ENCODE results near the gene TTC7B. TPM values are rescaled to one million over a fixed set of nuclear protein-coding genes. Genes with fewer than 3 reads are reported as not detected.

TTC7B gene
- total and polyA plus RNA-seq, 2 donors (not counting 3 experiments of a cell fraction or from before 2014, with no cell fraction given), result 46.8 to 76.5 TPM

GRCh38 chr14:90782892-90783291, 33.3 kb downstream of the TTC7B start:
- Histone ChIP-seq H3K4me1 (ENCODE audit: control insufficient read depth, extremely low read depth, insufficient read depth, low read length) (no peaks in the 10 kb centered on the region), H3K27ac (ENCODE audit: insufficient read depth, low read depth, low read length) (no peak overlapping the region), H3K36me3 (ENCODE audit: control insufficient read depth in 2 of 2, extremely low read depth in 1 of 2, insufficient read depth in 2 of 2, low read length in 2 of 2) (peaks cover 0 to 14% of the 10 kb centered on the region in 2 experiments), H3K9me3 (replicated peaks; ENCODE audit: control insufficient read depth, insufficient read depth, low read length) (no peaks in the 10 kb centered on the region), H2AFZ (ENCODE audit: low read depth, low read length) (no peak overlapping the region), H3K4me2 (ENCODE audit: insufficient read depth, low read length) (no peak overlapping the region), H4K20me1 (replicated peaks; ENCODE audit: control insufficient read depth, extremely low read depth, insufficient read depth, low read length) (no peaks in the 10 kb centered on the region), H3K9me1 (replicated peaks; ENCODE audit: control insufficient read depth, extremely low read depth, insufficient read depth, low read length) (no peaks in the 10 kb centered on the region), H3K4me3 (replicated peaks in 1 of 3; ENCODE audit: insufficient read depth in 1 of 3, low read depth in 1 of 3, low read length in 3 of 3) (no peak overlapping the region), H3K9ac (replicated peaks; ENCODE audit: extremely low read depth, insufficient read depth, low read length) (no peak overlapping the region), H3K79me2 (ENCODE audit: control insufficient read depth, insufficient read depth, low read length) (peaks cover 4% of the 10 kb centered on the region), H3K27me3 (ENCODE audit: control insufficient read depth in 2 of 2, insufficient read depth in 2 of 2, low read length in 2 of 2) (no peaks in the 10 kb centered on the region)
- no peak for FAIRE-seq
- no peak for TF ChIP-seq POLR2A (IDR thresholded peaks at IDR 0.05; ENCODE audit: low read depth, low read length)
- no TSS peak for BruUV-seq (replicated peaks)
- POLR2A ChIA-PET, result interaction anchor here (1.3 kb wide), 1 partner anchor 12 kb away, joined by 3 read pairs; no protein-coding TSS in a partner anchor
- no peak for DNase-seq (ENCODE audit: low read depth, low spot score)
- intact Hi-C loops (cut with micrococcal nuclease) (no loop called here), dilution Hi-C loops (cut with MboI; ENCODE audit: extremely low pct_ligation_motif_present, low sequenced_read_pairs) (no loop called here)
- CTCF ChIA-PET, result interaction anchor here (0.8 to 1.8 kb wide), 8 partner anchors 8 to 390 kb away, joined by 3 to 10 read pairs (median 3); partner anchors contain the start of gene TTC7B

GRCh38 chr14:90781876-90782275, 34.4 kb downstream of the TTC7B start:
- no peaks in the 10 kb centered on the region for H3K27me3 ChIP-seq (ENCODE audit: control insufficient read depth in 2 of 2, insufficient read depth in 2 of 2, low read length in 2 of 2)
- no TSS peak for BruUV-seq (replicated peaks)
- no peak for DNase-seq (ENCODE audit: low read depth, low spot score)
- no peak overlapping the region for H3K27ac ChIP-seq (ENCODE audit: insufficient read depth, low read depth, low read length)
- no peaks in the 10 kb centered on the region for H3K9me3 ChIP-seq (replicated peaks; ENCODE audit: control insufficient read depth, insufficient read depth, low read length)
- no peak overlapping the region for H2AFZ ChIP-seq (ENCODE audit: low read depth, low read length)
- CTCF ChIA-PET, result interaction anchor here (1.8 kb wide), 1 partner anchor 23 kb away, joined by 10 read pairs; no protein-coding TSS in a partner anchor
- TF ChIP-seq MYC (IDR thresholded peaks at IDR 0.05; ENCODE audit: low read depth, low read length), result no peak
- TF ChIP-seq POLR2AphosphoS5 (IDR thresholded peaks at IDR 0.05; ENCODE audit: insufficient read depth, low read depth, low read length), result no peak
- TF ChIP-seq, protein P1, sequence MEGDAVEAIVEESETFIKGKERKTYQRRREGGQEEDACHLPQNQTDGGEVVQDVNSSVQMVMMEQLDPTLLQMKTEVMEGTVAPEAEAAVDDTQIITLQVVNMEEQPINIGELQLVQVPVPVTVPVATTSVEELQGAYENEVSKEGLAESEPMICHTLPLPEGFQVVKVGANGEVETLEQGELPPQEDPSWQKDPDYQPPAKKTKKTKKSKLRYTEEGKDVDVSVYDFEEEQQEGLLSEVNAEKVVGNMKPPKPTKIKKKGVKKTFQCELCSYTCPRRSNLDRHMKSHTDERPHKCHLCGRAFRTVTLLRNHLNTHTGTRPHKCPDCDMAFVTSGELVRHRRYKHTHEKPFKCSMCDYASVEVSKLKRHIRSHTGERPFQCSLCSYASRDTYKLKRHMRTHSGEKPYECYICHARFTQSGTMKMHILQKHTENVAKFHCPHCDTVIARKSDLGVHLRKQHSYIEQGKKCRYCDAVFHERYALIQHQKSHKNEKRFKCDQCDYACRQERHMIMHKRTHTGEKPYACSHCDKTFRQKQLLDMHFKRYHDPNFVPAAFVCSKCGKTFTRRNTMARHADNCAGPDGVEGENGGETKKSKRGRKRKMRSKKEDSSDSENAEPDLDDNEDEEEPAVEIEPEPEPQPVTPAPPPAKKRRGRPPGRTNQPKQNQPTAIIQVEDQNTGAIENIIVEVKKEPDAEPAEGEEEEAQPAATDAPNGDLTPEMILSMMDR (IDR thresholded peaks at IDR 0.05; ENCODE audit: extremely low read depth in 1 of 2, insufficient read depth in 1 of 2, low read depth in 1 of 2, low read length in 2 of 2), result no peak
- no peak for TF ChIP-seq EZH2 (IDR thresholded peaks at IDR 0.05; ENCODE audit: borderline replicate concordance, low read depth, low read length, severe bottlenecking)
- no peak for TF ChIP-seq GATA2 (IDR thresholded peaks at IDR 0.05; ENCODE audit: insufficient read depth, insufficient read length, low read depth, low read length)
- no peak for TF ChIP-seq JUN (IDR thresholded peaks at IDR 0.05; ENCODE audit: borderline replicate concordance, insufficient read depth, insufficient read length, low read depth)
- TF ChIP-seq FOS (IDR thresholded peaks at IDR 0.05; ENCODE audit: borderline replicate concordance, insufficient read depth, low read length), result no peak
- TF ChIP-seq, protein P2, sequence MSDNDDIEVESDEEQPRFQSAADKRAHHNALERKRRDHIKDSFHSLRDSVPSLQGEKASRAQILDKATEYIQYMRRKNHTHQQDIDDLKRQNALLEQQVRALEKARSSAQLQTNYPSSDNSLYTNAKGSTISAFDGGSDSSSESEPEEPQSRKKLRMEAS (IDR thresholded peaks at IDR 0.05; ENCODE audit: insufficient read depth, insufficient read length), result no peak
- peaks cover 3% of the 10 kb centered on the region for H3K79me2 ChIP-seq (ENCODE audit: control insufficient read depth, insufficient read depth, low read length)
- POLR2A ChIA-PET, result no interaction called here
- H3K4me2 ChIP-seq (ENCODE audit: insufficient read depth, low read length), result no peak overlapping the region
- H3K36me3 ChIP-seq (ENCODE audit: control insufficient read depth in 2 of 2, extremely low read depth in 1 of 2, insufficient read depth in 2 of 2, low read length in 2 of 2), result peaks cover 0 to 14% of the 10 kb centered on the region in 2 experiments
- no peak overlapping the region for H3K9ac ChIP-seq (replicated peaks; ENCODE audit: extremely low read depth, insufficient read depth, low read length)
- dilution Hi-C loops (cut with MboI; ENCODE audit: extremely low pct_ligation_motif_present, low sequenced_read_pairs), result no loop called here
- FAIRE-seq, result no peak
- no peaks in the 10 kb centered on the region for H4K20me1 ChIP-seq (replicated peaks; ENCODE audit: control insufficient read depth, extremely low read depth, insufficient read depth, low read length)
- H3K9me1 ChIP-seq (replicated peaks; ENCODE audit: control insufficient read depth, extremely low read depth, insufficient read depth, low read length), result no peaks in the 10 kb centered on the region
- intact Hi-C loops (cut with micrococcal nuclease), result no loop called here
- H3K4me3 ChIP-seq (replicated peaks in 1 of 3; ENCODE audit: insufficient read depth in 1 of 3, low read depth in 1 of 3, low read length in 3 of 3), result no peak overlapping the region
- H3K4me1 ChIP-seq (ENCODE audit: control insufficient read depth, extremely low read depth, insufficient read depth, low read length), result no peaks in the 10 kb centered on the region

All from endothelial cell of umbilical vein (primary cell).